Measurements from ENCODE around the gene CPLX3.
"Not testable (repeated sequence)": the region's sequence is repeated elsewhere in the genome, so short reads cannot be mapped to it uniquely, and the experiment has no call there.

CPLX3 gene, protein sequence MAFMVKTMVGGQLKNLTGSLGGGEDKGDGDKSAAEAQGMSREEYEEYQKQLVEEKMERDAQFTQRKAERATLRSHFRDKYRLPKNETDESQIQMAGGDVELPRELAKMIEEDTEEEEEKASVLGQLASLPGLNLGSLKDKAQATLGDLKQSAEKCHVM

DNA sequence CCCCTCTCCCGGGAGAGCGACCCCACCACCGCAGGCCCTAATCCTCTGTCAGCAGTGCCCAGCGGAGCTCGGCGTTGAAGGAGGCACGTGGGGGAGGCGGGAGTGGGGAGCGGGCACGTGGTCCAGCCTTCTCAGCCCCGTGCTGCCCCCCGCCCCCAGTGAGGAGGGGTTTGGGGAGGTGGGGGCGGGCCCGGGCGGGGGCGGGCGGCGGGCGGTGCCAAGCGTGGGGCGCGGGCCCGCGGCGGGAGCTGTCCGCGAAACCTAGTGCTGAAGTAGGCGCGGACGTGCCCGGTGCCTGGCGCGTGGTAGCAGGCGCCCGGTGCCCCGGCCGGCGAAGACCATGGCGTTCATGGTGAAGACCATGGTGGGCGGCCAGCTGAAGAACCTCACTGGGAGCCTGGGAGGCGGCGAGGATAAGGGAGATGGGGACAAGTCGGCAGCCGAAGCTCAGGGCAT lies at the start of gene CPLX3:
Gene CPLX3 (plus strand): TSS at position 264 of the 456 bp plus-strand sequence. CDS start 77 bp downstream, at position 341.
- peak; percentile 23 for DNase-seq (ENCODE audit: low spot score)

DNA sequence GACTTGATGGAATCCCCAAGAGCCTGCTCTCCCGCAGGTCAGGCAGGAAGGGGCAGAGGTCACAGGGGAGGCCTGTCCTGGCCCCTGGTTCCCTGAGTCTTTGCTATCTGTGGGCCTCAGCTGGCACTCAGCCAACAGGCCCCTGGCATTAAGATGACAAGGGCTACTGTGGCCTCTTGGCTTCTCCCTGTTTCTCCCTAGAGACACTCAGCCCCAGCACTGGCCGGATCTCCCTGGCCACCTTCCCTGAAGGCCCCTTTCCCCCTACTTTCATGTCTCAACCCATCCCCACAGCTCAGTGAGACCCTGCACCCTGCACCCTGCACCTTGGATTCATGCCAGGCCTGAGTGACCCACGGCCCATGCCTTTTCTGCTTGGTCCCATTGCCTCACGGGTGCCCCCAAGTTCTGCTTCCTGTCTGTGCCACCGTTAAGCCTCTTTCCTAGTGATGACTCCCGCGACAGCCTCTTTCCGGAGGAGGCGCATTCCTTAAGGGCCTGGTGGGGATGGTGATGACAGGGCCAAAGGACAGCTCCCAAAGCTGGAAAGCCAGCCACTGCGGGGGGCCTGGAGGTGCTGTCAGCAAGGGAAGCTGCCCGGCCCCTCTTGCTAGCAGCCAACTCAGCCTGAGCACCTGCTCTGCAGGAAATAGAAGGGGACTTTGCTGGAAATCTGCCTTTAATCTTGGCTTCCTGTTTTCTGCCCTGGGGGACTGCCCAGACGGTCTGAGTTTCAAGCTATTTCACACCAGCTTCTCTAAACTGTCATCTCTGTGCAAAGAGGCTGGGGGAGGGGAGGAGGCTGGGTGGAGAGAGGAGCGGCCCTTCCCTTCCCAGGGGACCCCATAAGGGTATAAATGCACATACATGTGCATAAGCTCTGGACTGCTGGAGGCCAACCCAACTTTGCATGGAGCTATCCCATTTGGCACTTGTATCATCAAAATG lies 49.3 kb upstream of the CPLX3 start:
- peak; percentile 77 for DNase-seq (ENCODE audit: low spot score)

DNA sequence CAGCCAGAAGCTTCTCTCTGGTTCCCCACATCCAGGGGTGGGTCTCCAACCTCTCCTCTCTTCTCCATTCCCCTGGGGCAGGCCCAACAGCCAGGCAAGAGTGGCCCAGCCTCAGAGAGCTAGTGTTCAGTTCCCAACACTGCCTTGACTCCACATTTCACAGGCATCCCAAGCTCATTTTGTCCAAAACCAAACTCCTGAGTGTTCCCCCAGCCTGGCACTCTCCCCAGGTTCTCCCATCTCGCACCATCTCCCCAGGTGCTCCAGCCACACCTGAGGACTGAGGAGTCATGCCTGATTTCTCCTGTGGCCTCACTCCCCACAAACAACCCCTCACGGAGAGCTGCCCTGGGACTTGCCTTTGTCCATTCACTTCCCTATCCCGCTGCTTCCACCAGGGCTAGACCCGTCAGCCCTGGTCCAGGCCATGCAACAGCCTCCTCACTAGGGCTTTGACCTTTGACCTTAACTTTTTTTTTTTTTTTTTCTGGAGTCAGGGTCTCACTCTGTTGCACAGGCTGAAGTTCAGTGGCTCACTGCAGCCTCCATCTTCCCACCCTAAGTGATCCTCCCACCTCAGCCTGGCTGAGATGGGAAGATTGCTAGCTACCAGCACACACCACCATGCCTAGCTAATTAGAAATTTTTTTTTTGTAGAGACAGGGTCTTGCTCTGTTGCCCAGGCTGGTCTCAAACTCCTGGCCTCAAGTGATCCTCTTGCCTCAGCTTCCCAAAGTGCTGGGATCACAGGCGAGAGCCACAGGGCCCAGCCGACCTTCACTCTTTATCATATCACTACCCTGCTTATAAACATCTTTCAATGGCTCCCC lies 48.4 kb upstream of the CPLX3 start:
- DNase-seq (ENCODE audit: low spot score): no peak

DNA sequence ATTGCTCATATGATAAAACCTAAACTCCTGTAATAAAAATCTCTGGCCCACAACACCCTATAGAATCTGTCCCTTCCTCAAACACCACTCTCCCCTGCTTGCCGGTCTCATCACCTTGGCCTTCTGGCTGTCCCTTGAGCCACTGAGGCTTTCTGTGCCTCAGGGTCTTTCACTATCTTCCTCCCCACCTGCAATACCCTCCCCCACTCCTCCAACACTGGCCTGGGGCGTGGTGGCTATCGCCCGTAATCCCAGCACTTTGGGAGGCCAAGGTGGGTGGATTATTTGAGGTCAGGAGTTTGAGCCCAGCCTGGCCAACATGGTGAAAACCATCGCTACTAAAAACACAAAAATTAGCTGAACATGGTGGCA lies 47.8 kb upstream of the CPLX3 start:
- no peak for DNase-seq (ENCODE audit: low spot score)

DNA sequence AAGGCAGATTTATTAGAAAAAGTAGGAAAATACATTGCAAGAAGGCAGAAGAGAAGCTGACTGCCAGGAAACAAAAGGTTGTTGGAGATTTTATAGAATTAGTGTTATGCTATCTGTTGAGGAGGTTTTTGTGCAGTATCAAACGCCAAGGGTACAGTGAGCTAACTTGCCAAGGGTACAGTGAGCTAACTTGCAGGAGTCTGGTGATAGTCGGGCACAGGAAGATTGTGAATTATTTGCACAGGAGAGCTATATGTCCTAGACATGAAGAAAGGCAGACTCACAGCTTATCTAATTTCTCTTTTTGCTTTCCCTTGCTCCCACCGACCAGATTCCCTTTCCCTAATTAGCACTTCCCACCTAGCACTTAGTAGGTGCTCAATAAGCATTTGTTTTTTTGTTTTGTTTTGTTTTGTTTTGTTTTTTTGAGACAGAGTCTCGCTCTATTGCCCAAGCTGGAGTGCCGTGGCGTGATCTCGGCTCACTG lies 47.2 kb upstream of the CPLX3 start:
- no peak for DNase-seq (ENCODE audit: low spot score)

DNA sequence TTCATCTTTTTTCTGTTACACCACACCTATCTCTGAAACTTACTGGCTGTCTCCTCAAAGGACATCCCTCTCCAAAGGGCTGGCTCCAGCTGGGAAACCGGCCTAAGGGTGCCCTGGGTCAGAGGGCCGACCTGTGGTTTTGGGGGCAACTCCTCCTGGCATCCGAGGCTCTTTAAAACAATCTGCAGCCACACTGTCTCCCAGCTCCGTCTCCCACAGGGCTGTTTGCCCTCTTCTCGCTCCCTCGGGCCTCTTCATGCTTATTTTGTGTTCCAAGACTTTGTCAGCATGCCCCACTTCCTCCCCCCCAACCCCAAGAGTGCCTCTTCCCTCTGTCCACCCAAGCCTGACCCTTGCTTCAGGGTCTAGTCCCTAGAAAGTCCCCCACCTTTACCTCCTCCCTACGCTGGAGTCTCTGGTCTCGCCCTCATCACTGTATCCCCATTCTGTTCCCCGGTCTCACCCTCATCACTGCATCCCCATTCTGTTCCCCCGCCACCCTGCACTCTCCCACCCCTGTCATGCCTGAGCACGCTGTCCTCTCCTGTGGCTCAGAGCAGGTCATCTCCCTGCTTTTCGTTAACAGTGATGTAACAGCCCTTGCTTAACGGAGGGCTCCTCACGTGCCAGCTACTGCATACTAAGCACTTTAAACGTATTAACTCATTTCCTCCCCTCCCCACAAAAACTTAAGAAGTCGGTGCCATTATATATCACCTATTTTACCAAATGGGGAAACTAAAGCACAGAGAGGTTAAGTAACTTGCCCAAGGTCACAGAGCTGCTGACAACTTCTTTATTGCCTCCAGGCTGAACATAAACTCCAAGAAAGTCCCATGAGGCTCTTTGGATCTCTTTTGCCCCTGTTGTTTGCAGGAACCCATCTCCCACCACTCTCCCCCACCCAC lies 45.6 kb upstream of the CPLX3 start:
- DNase-seq (ENCODE audit: low spot score): peak; percentile 68

DNA sequence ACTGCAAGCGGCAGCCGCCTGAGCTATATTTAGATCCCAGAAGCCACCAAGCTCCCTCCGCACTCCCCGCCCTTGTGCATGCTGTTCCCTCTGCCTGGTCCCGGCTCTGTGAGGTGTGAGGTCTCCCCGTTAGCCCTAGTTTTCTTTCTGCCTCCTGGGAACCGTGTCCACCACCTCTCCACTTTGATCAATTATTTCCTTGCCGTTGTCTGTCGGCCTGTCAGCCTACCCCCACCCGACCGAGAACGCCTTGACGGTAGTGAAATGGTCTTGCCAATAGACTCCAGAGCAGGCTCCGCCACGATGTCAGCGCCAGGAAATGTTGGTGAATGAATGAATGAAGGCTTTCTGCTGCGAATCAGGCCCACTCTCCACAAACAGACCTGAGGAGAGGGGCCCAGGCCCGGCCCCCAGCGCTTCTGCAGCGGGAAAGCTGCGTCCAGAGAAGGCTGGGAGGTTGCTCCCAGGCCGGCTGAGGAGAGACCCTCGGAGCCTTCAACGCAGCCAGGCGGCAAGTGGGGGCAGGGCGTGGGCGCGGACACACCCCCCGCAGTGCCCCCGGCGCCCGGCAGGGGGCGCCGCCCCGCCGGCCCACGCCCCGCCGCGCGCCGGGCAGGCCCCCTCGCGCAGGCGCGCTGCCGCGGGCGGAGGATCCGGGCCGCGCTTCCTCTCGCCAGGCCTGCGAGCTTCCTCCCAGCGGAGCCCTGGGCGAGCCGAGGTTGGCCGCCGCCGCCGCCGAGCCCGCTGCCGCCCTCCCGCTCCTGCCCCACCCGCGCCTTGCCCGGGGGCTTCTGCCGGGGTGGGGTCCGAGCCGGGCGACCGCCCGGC lies 44.8 kb upstream of the CPLX3 start, which contains the start of gene CSK:
Gene CSK (plus strand): TSS at position 650 of the 828 bp plus-strand sequence. CDS start 16,218 bp downstream, outside the sequence.
- peak; percentile 75 for DNase-seq (ENCODE audit: low spot score)

DNA sequence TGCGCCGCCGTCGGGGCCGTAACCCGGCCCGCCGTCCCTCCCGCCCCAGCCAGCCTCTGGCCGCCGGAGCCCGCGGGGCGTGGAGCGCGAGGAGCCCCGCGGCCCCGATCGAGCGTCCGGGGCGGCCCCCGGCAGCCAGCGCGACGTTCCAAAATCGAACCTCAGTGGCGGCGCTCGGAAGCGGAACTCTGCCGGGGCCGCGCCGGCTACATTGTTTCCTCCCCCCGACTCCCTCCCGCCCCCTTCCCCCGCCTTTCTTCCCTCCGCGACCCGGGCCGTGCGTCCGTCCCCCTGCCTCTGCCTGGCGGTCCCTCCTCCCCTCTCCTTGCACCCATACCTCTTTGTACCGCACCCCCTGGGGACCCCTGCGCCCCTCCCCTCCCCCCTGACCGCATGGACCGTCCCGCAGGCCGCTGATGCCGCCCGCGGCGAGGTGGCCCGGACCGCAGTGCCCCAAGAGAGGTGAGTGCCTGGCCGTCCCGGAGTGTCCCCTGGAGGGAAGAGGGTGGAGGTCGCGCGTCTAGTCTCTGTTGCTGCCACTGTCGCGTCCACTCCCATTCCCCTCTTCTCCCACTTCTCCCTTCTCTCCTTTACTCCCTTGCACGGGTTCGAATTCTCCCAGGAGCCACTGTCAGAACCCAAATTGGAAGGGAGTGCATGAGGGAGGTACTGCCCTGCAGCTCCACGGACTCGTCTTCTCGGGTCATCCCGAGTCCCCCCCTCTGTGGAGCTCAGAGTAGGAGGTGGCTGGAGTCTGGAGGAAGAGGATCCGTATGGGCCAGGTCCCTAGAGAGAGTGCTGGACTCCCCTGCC lies 44.0 kb upstream of the CPLX3 start:
- DNase-seq (ENCODE audit: low spot score): peak; percentile 54

DNA sequence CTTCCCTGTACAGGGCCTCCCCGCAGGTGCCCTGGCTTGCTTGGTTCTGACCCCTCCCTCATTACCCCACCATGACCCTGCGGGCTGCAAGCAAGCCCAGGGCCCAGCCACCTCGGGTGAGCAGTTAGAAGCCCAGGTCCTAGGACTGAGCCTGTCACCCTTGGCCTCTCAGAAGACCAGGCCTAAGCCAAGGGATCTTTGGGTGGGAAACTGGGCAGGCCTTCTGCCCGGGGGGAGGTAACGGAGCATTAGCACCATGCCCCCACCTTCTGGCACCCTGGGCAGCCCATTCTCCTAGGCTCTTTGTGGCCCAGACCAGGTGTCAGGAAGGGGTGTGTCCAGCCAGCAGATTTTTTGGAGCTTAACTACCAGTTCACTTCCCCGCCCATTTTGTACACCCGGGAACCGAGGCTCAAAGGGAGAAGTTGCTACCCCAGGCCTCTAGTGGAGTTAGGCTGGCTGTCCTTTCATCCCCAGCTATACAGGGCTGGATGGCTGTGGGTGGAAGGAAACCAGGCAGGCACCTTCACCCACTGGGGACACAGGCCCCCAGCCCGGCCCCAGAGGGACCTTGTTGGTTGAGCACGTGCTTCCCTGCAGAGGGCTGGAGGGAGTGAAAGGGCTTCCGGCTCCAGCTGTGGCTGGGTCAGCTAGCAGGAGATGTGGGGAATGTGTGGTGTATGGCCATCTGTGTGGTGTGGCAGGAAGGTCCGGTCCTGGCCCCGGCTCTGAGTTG lies 43.2 kb upstream of the CPLX3 start:
- no peak for DNase-seq (ENCODE audit: low spot score)

DNA sequence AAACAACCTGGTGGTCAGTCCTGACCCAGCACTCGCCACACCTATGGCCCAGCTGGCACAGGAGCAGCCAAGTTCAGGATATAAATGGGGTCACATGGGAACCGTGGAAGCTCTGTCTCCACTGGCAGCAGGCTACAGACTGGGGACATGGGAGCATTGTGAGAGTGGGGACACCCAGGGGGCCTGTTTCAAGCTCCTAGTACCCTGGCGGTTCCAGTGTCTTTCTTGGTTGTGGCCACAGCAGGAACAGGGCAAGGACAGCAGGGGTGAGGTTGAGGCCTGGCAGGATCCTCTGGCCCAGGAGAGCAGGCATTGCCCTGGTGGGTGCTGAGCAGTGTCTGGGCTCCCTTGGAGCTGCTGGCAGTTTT lies 42.6 kb upstream of the CPLX3 start:
- DNase-seq (ENCODE audit: low spot score): no peak

DNA sequence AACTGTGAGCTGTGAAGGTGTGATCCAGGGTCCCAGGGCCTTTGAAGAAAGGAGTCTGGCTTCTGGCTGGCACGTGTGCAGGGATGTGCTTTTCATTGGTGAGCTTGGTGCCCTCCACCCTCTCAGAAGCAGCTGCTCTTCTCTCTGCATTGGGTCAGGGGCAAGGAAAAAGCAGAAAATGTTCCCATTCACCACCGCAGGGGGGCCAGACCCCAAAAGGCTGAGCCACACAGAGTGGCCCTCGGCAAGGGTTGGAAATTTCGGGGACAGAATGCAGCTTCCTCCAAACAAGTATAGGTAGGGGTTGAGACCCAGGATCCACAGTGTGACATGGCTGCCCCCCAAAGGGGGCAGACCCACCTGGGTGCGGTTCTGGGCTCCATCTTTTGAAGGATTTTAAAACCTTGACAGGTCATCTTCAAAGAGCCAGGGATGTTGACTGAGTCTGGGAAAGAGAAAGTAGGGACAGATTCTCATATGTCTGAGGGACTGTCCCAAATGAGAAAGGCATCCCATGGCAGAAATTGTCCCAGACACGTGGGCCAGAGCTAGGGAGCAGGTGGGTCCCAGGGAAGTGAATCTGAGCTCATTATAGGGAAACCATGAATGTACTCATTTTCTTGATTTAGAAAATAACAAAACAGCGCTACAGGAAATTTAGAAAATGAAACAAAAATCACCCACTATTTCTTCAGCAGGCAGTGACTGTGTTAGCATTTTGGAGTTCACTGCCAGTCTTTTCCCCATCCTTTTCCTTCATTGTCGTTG lies 41.8 kb upstream of the CPLX3 start:
- DNase-seq (ENCODE audit: low spot score): no peak

DNA sequence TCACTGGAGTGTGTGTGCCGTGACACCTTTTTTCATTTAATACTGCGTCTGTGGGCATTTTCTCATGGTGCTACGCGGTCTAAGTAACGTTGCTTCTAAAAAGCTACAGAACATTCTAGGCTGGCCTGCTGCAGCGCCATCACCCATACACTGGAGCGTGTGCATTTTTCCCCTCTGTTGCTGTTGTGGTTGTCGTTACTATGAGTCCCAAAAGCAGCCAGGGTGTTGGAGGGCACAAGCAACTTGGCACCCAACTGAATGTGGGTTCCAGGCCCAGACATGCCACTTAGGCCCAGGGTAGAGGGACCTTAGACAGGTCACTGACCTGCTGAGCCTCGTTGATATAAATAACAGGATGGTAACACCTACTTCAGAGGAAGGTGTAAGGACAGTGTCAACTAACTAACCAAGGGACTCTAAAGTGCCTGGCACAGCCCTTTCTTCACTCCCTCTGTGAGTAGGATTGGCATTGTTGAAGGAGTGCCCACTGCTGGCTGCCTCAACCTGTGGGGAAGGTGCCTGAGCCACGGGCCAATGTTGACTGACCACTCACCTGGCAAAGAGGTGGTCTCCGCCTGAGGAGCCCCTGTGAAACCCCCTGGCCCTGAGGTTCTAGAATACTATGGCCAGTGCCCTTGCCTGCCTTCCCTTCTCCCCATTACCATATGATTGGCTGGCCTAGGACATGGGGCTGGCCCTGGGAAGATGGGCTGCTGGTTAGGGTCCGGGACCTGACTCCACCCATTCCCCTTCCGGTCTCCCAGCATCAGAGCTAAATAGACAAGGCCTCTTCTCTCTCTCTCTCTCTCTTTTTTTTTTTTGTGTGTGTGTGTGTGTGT lies 41.0 kb upstream of the CPLX3 start:
- DNase-seq (ENCODE audit: low spot score): peak; percentile 49

DNA sequence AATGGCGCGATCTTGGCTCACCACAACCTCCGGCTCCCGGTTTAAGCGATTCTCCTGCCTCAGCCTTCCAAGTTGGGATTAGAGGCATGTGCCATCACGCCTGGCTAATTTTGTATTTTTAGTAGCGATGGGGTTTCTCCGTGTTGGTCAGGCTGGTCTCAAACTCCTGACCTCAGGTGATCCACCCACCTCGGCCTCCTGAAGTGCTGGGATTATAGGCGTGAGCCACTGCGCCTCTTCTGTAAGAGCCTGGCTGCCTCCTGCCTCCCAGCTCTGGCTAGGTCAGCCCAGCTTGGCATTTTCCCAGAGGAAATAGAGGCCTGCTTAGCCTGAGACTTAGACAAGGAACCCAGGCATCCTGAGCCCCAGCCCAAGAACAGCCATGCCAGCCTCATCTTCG lies 40.3 kb upstream of the CPLX3 start:
- not testable (repeated sequence) for DNase-seq (ENCODE audit: low spot score)

DNA sequence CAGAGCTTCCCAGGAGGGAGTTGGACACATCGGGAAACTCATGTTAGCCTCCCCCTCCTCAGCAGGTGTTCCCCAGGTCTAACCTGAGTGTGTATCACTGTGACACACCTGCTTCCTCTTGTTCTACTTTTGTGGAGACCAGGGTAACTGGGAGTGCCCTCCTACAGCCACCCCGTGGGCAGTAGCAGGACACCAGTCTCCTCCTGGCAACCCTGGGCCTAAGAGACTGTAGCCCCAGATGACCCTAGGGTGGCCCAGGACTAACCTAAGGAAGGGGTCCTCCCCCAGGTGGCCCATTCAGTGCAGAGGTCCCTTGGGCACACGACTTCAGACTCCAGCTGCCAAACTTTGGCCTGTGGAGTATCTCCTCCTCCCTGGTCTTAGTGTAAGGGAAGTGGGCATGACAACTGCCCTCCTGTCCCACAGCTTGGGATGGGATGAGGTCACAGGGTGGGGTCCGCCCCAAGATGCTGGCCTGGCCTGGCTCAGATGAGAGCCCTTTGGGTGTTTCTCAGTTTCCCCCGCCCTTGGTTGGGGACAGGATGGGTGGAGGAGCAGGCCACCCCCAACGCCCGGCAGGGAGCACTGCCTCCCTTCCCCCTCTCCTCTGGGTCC lies 39.8 kb upstream of the CPLX3 start:
- DNase-seq (ENCODE audit: low spot score): no peak

DNA sequence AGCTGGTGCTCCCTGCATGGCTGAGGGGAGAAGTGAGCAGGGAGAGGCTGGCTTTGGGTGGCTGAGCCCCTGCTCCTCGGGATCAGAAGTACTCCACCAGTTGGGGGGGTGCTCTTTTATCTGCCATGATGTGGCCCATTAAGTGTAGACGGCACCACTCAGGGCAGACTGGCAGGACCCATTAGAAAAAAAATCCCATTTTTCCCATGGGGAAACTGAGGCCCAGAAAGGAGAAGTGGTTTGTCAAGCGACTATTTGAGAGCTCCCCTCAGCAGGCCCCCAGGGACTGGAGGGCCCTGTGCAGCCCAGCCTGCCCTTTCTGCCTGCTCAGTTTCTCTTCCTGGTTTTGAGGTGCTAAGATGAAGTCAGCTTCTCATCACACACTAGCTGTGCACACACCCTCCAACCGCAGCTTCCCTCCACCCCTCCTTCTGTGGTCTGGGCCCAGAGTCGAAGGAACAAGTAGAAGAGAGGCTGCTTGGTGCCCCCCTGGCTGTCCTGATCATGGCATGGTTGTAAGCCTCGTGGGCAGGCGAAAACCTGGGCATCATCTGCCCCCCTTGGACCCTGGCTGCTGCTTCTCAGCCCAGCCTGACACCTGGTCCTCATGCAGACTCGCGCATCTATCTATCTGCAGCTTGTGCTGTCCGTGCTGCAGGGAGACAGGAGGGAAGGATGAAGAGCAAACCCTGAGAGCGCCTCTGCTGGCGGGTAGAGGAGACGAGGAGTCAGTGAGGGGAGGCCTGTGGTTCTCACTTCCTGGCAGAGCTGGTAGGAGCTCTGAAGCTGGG lies 39.0 kb upstream of the CPLX3 start:
- peak; percentile 91 for DNase-seq (ENCODE audit: low spot score)

Data from CD4-positive, alpha-beta T cell treated with Interleukin-2 at 100 ng/mL for 4 hours (primary cell).